ENCODE data around the gene CTNNA3.
A peak's percentile ranks its signal among the peaks of the same experiment; 100 is the strongest.
"Not testable (repeated sequence)": the region's sequence is repeated elsewhere in the genome, so short reads cannot be mapped to it uniquely, and the experiment has no call there.

The CTNNA3 gene

GRCh38 chr10:67246066-67246555 lies 449.9 kb downstream of the CTNNA3 start:
- no peak for DNase-seq (ENCODE audit: low spot score)

GRCh38 chr10:67242528-67242927 lies 453.5 kb downstream of the CTNNA3 start:
- no peak for DNase-seq (ENCODE audit: low spot score)

GRCh38 chr10:67241451-67241850 lies 454.5 kb downstream of the CTNNA3 start:
- DNase-seq (ENCODE audit: low spot score) = no peak

DNA sequence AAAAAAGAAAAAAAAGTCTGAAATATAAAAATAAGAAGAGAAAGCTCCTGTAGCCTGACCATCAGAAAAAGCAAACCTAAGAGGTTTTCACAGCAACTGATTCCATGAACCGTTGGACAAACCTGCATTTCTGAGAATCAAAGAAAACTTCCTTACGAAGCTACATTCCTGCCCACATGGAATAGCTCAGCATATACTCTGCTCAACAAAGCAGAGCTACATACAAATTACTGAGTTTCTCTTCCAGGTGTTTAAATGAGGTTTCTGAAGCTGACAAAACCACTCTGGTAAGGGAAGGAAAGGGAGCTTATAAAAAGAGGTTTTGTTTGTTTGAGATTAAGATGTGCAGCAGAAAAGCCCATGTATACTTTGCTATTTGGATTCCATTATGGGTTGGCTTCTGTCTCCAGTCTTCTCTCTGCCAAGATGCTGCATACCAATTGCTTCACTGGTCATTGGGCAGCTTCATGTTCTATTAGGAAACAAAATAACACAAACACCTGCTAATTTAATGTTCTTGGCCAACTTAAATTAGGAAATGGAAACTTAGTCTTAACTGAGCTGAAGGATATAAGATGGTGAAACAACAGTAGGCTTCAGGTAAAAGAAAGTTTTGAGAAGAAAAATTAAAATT lies 456.0 kb downstream of the CTNNA3 start:
- DNase-seq (ENCODE audit: low spot score) = no peak

DNA sequence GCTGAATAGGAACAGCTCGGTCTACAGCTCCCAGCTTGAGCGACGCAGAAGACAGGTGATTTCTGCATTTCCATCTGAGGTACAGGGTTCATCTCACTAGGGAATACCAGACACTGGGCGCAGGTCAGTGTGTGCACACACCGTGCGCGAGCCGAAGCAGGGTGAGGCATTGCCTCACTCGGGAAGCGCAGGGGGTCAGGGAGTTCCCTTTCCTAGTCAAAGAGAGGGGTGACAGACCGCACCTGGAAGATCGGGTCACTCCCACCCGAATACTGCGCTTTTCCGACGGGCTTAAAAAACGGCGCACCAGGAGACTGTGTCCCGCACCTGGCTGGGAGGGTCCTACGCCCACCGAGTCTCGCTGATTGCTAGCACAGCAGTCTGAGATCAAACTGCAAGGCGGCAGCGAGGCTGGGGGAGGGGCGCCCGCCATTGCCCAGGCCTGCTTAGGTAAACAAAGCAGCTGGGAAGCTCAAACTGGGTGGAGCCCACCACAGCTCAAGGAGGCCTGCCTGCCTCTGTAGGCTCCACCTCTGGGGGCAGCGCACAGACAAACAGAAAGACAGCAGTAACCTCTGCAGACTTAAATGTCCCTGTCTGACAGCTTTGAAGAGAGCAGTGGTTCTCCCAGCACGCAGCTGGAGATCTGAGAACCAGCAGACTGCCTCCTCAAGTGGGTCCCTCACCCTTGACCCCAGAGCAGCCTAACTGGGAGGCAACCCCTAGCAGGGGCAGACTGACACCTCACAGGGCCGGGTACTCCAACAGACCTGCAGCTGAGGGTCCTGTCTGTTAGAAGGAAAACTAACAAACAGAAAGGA lies 465.1 kb downstream of the CTNNA3 start:
- DNase-seq (ENCODE audit: low spot score) = peak; percentile 54

GRCh38 chr10:67225226-67225625 lies 470.8 kb downstream of the CTNNA3 start:
- DNase-seq (ENCODE audit: low spot score) = no peak

DNA sequence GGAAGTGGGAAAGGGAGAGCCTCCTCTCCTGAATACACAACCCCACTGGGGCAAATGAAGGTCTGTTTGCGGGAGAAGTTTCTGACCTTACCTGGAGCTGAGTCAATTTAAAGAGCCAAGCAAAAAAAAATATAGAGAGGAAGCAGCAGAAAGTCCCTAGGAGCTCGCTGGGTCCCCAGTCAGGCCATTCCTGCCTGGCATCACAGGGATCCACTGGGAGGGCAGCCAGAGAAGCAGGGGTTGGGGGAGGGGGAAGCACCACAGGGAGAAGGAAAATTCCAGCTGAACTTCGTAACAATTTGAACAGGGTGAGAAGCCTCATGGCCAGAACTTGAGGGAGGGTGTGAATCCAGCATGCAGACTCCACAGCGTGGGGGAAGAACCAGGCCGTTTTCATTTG lies 471.4 kb downstream of the CTNNA3 start:
- DNase-seq (ENCODE audit: low spot score) = no peak

DNA sequence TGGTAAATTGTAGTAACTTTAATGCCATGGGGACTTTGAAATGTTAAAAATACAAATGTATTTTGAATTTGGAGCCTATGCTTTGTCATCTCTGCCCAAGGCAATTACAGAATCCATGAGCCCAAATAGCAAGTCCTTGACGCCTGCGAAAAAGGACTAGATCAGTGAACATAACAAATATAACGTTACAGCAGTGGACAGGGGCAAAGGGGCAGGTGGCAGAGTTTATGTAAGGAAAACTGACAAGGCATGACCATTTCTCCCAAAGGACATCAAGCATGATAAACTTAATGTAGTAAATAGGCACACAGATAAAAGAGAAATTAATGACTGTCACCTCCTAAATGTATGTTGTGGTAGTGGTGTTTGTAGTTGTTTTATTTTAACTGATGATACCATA lies 473.1 kb downstream of the CTNNA3 start:
- DNase-seq (ENCODE audit: low spot score) = no peak

DNA sequence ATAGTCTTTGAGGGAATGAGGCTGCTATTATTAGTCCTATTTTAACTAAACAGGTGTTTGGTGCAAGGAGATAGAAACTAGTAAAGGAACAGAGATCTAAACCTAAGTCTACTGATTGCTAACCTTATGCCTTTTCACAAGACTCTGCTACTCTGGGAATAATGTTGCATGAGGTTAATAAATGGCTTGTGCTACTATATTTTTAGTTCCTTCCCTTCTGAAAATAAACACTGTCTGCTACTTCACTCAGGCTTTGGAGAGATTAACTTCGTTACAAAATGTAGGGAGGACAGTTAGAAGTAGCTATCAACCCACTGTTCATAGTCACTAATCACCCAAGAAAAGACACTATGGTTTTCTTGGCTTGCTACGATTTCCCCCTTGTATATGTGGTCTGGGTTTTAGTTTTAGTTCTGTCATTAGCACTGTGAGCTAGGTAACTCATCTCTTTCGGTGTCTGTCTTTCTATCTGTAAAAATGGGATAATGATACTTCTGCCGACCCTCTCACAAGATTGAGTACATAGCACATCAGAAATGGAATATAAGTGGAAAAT lies 474.0 kb downstream of the CTNNA3 start:
- no peak for DNase-seq (ENCODE audit: low spot score)

DNA sequence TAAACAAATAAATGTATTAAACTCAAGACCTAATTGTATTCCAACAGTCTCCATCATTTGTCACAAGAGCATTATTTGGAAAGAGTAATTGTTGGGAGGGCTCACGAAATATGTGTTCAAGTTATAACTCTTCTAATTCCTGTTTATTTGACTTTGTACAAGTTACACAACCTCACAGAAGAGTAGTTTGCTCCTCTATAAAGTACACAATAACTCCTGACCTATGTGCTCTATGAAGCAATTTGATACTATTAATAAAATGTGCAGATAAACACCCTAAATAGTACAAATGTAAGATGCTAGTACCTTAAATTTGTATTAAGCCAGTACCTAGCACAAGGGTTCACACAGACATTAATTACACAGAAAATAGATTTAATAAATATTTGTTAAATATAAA lies 484.3 kb downstream of the CTNNA3 start:
- no peak for DNase-seq (ENCODE audit: low spot score)

DNA sequence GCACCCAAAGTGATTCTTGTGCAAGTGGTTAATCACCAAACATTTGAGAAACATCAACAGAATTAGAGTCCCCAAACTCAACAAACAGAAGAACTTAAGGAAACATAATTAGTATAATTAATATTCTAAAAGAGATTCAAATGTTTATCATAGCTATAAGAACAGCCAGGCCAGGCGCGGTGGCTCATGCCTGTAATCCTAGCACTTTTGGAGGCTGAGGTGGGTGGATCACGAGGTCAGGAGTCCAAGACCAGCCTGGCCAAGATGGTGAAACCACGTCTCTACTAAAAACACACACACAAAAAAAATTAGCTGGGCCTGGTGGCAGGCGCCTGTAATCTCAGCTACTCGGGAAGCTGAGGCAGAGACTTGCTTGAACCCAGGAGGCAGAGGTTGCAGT lies 488.1 kb downstream of the CTNNA3 start:
- DNase-seq (ENCODE audit: low spot score) = not testable (repeated sequence)

DNA sequence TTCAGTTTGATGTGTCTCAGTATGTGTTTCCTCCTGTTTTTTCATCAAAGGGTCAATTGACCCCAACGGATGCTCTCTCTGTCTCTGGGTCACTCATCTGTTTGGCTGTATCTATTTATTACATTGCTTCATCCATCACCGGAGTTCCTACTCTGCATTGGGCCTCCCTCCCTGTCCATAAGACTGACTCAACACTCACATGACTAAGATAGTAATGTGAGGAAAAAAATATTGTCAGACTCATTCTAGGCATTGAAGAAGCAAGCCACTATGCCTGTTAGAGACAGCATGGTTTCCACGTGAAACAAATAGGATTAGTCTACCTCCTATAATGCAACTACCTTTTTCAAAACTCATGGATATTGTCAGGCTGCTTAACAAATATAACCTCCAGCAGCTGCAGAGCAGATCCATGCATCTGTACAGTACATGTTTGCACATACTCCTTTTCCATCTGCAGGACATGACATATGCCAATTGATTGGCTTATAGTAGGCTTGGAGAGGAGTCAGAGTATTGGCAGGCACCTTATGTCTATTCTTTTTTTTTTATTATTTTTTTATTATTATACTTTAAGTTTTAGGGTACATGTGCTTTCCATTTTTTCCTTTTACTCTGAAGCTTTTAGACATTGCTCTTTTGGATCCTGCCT lies 495.0 kb downstream of the CTNNA3 start:
- no peak for DNase-seq (ENCODE audit: low spot score)

GRCh38 chr10:67175354-67175753 lies 520.6 kb downstream of the CTNNA3 start:
- no peak for DNase-seq (ENCODE audit: low spot score)

DNA sequence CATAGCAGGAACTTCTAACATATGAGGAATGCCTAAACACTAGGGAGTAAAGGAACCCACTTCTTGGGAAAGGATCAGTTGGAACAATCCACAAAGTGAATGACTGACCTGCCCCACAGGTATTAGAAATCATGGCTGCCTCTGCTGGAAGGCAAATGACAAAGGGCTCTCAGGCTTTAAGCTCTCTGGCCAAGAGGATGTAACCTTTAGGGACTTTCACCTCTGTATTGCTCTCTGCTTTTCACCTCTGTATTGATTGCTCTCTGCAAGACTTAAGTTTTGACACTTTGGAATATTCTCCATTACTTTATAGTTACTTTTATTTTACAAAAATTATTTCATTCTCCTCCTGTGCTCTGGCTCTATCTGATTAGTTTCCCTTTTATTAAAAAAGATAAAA lies 522.2 kb downstream of the CTNNA3 start:
- no peak for DNase-seq (ENCODE audit: low spot score)

GRCh38 chr10:67171970-67172369 lies 524.0 kb downstream of the CTNNA3 start:
- DNase-seq (ENCODE audit: low spot score) = no peak

- no peak for DNase-seq (ENCODE audit: low spot score)
Observed at GRCh38 chr10:67156239-67156638, 539.8 kb downstream of the CTNNA3 start.

- DNase-seq (ENCODE audit: low spot score) = no peak
Observed at GRCh38 chr10:67151471-67151870, 544.5 kb downstream of the CTNNA3 start.

GRCh38 chr10:67144530-67144929 lies 551.5 kb downstream of the CTNNA3 start:
- DNase-seq (ENCODE audit: low spot score) = no peak

GRCh38 chr10:67141300-67141699 lies 554.7 kb downstream of the CTNNA3 start:
- no peak for DNase-seq (ENCODE audit: low spot score)

GRCh38 chr10:67140641-67141040 lies 555.4 kb downstream of the CTNNA3 start:
- DNase-seq (ENCODE audit: low spot score) = no peak

DNA sequence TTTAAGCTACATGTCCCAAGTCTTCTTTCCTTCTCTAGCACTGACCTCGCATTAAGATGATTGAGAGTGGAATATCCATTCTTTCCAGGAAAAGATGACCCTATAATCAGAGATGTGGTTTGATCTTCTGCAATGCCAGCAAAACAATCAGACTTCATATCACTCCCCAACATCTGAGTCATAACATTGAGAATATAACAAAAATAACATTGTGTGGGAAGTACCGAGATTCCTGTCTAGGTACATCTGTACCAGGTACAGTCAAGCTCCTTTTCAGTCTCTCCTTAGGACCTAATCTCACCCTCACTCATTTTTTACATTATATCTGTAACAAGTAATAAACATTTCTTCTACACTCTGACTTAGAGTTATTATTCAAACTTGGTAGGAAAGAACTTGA lies 568.6 kb downstream of the CTNNA3 start:
- no peak for DNase-seq (ENCODE audit: low spot score)

GRCh38 chr10:67119651-67120050 lies 576.3 kb downstream of the CTNNA3 start:
- no peak for DNase-seq (ENCODE audit: low spot score)

DNA sequence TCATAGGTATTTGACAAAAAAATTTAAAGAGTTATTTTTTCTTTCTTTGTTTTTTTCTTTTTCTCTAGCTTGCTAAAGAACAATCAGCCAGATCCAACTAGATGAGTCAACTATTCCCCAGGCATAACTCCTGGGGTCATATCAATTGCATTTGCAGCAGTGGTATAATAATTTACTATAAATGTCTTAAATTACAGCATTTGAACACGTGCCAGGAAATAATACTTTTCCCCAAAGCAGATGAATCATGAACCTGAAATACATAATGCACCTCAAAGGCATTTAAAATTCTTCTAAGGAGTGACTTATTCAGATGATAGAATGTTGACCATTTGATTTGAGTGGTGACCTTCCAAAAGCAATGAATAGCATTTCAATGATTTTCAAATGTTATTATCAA lies 580.0 kb downstream of the CTNNA3 start:
- no peak for DNase-seq (ENCODE audit: low spot score)

Measured in ecto neural progenitor cell (in vitro differentiated cells).